Measurements from ENCODE around the gene PCDHB13.
A peak's percentile ranks its signal among the peaks of the same experiment; 100 is the strongest.

PCDHB13 gene

DNA sequence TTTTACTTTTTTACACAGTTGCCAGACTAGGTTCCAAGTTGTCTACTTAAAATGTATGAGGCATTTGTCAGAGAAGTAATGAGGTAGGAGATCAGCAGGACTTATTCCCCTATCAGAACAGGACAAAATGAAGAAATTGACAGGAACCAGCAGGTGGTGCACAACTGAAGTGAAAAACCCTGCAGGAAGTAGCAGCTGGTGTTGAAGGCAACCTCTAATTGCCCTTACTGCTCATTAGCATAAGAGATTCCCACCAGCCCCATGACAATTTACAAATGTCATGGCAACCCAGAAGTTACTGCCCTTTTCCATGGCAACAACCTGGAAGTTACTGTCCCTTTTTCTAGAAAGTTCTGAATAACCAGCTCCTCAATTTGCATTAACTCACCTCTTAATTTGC is 36.9 kb downstream of the PCDHB13 start:
- H4K8ac ChIP-seq (ENCODE audit: low read depth, low read length): no peak overlapping the region
- H2BK15ac ChIP-seq (ENCODE audit: low read length): no peak overlapping the region
- H3K79me1 ChIP-seq (ENCODE audit: low read depth, low read length): no peaks in the 10 kb centered on the region
- no peak overlapping the region for H2AK5ac ChIP-seq (ENCODE audit: low read depth, low read length)
- no peak for DNase-seq (ENCODE audit: low spot score)
- H3K4me3 ChIP-seq (ENCODE audit: low read length in 2 of 2): no peak overlapping the region
- no peak overlapping the region for H3K14ac ChIP-seq (ENCODE audit: low read length)
- H3K4me1 ChIP-seq (ENCODE audit: control insufficient read depth in 2 of 2, insufficient read depth in 1 of 2, low read depth in 1 of 2, low read length in 2 of 2): no peaks in the 10 kb centered on the region
- H3K9me3 ChIP-seq (replicated peaks in 1 of 2; ENCODE audit: control insufficient read depth in 2 of 2, insufficient read depth in 1 of 2, low read depth in 1 of 2, low read length in 2 of 2): peaks cover 14 to 62% of the 10 kb centered on the region in 2 donors
- H2BK120ac ChIP-seq (ENCODE audit: low read depth, low read length): no peak overlapping the region
- no peak overlapping the region for H3K18ac ChIP-seq (ENCODE audit: low read length)
- H3K27ac ChIP-seq (replicated peaks; ENCODE audit: low read length): no peak overlapping the region
- no peak overlapping the region for H3K4me2 ChIP-seq (ENCODE audit: insufficient read depth, low read length, poor library complexity, severe bottlenecking)
- no peak overlapping the region for H2BK5ac ChIP-seq (ENCODE audit: low read length)
- no peak overlapping the region for H3K23ac ChIP-seq (ENCODE audit: low read depth, low read length, poor library complexity)
- H4K91ac ChIP-seq (ENCODE audit: low read depth, low read length, poor library complexity): no peak overlapping the region
- no peaks in the 10 kb centered on the region for H3K27me3 ChIP-seq (ENCODE audit: control insufficient read depth in 3 of 3, insufficient read depth in 3 of 3, low read depth in 1 of 3, low read length in 3 of 3)
- peaks cover 5 to 11% of the 10 kb centered on the region in 2 donors for H3K36me3 ChIP-seq (replicated peaks in 1 of 2; ENCODE audit: control insufficient read depth in 2 of 2, insufficient read depth in 2 of 2, low read length in 2 of 2)
- no peak overlapping the region for H2BK12ac ChIP-seq (ENCODE audit: low read length)
- no peak overlapping the region for H3K4ac ChIP-seq (ENCODE audit: low read length)
- no peak overlapping the region for H2AFZ ChIP-seq (ENCODE audit: low read length)
- no peak overlapping the region for H3K9ac ChIP-seq (ENCODE audit: low read depth, low read length, poor library complexity)

DNA sequence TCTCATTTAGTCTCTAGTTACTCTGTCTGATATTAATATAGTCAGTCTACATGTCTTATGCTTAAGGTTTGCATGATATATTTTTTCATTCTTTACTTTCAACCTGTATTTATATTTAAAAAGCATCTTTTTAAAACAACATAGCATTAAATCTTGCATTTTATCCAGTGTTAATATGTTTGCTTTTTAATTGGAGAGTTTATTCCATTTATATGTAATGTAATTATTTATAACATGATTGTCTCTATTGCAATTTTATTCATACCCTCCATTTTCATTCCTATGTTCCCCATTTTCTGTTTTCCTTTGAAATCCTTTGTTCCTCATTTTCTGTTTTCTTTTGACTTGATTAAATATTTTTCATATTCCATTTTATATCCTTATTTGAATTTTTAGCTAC is 44.7 kb downstream of the PCDHB13 start:
- Histone ChIP-seq H2AK5ac (ENCODE audit: low read depth, low read length) (no peak overlapping the region), H3K9ac (ENCODE audit: low read depth, low read length, poor library complexity) (no peak overlapping the region), H3K4me3 (ENCODE audit: low read length in 2 of 2) (no peak overlapping the region), H2BK120ac (ENCODE audit: low read depth, low read length) (no peak overlapping the region), H2BK15ac (ENCODE audit: low read length) (no peak overlapping the region), H3K9me3 (replicated peaks in 1 of 2; ENCODE audit: control insufficient read depth in 2 of 2, insufficient read depth in 1 of 2, low read depth in 1 of 2, low read length in 2 of 2) (peaks cover 14 to 81% of the 10 kb centered on the region in 2 donors), H3K14ac (ENCODE audit: low read length) (no peak overlapping the region), H4K8ac (ENCODE audit: low read depth, low read length) (no peak overlapping the region), H3K79me1 (ENCODE audit: low read depth, low read length) (no peaks in the 10 kb centered on the region), H4K91ac (ENCODE audit: low read depth, low read length, poor library complexity) (no peak overlapping the region), H3K27ac (replicated peaks; ENCODE audit: low read length) (no peak overlapping the region), H2BK12ac (ENCODE audit: low read length) (no peak overlapping the region), H3K4me1 (ENCODE audit: control insufficient read depth in 2 of 2, insufficient read depth in 1 of 2, low read depth in 1 of 2, low read length in 2 of 2) (no peaks in the 10 kb centered on the region), H2BK5ac (ENCODE audit: low read length) (no peak overlapping the region), H3K36me3 (replicated peaks in 1 of 2; ENCODE audit: control insufficient read depth in 2 of 2, insufficient read depth in 2 of 2, low read length in 2 of 2) (no peaks in the 10 kb centered on the region), H3K27me3 (ENCODE audit: control insufficient read depth in 3 of 3, insufficient read depth in 3 of 3, low read depth in 1 of 3, low read length in 3 of 3) (no peaks in the 10 kb centered on the region), H2AFZ (ENCODE audit: low read length) (no peak overlapping the region), H3K18ac (ENCODE audit: low read length) (no peak overlapping the region), H3K4me2 (ENCODE audit: insufficient read depth, low read length, poor library complexity, severe bottlenecking) (no peak overlapping the region), H3K23ac (ENCODE audit: low read depth, low read length, poor library complexity) (no peak overlapping the region), H3K4ac (ENCODE audit: low read length) (no peak overlapping the region)
- DNase-seq (ENCODE audit: low spot score): no peak

DNA sequence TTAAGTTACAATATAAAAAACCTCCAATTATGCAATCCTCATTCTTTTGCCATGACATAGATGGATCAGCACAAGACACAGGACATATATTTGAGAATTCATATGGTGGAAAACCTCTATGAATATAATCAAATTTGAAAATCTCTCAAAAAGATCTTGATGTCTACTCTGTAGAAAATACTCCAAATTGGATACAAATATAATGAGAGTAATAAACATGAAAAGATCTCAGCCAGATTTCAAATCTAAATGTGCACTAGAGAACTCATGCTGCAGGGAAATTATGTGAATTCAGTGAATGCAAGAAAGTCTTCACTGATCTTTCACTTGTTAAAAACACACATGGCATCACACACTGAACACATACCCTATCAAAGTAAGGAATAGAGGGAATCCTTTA is 45.2 kb downstream of the PCDHB13 start:
- Histone ChIP-seq H3K27ac (replicated peaks; ENCODE audit: low read length) (no peak overlapping the region), H2BK12ac (ENCODE audit: low read length) (no peak overlapping the region), H3K4me3 (ENCODE audit: low read length in 2 of 2) (no peak overlapping the region), H3K9ac (ENCODE audit: low read depth, low read length, poor library complexity) (no peak overlapping the region), H3K79me1 (ENCODE audit: low read depth, low read length) (peaks cover under 1% of the 10 kb centered on the region), H3K4ac (ENCODE audit: low read length) (no peak overlapping the region), H4K91ac (ENCODE audit: low read depth, low read length, poor library complexity) (no peak overlapping the region), H2AFZ (ENCODE audit: low read length) (no peak overlapping the region), H3K4me2 (ENCODE audit: insufficient read depth, low read length, poor library complexity, severe bottlenecking) (no peak overlapping the region), H2BK120ac (ENCODE audit: low read depth, low read length) (no peak overlapping the region), H2AK5ac (ENCODE audit: low read depth, low read length) (no peak overlapping the region), H2BK15ac (ENCODE audit: low read length) (no peak overlapping the region), H3K27me3 (ENCODE audit: control insufficient read depth in 3 of 3, insufficient read depth in 3 of 3, low read depth in 1 of 3, low read length in 3 of 3) (no peaks in the 10 kb centered on the region), H3K9me3 (replicated peaks in 1 of 2; ENCODE audit: control insufficient read depth in 2 of 2, insufficient read depth in 1 of 2, low read depth in 1 of 2, low read length in 2 of 2) (peaks cover 15 to 80% of the 10 kb centered on the region in 2 donors), H4K8ac (ENCODE audit: low read depth, low read length) (no peak overlapping the region), H3K18ac (ENCODE audit: low read length) (no peak overlapping the region), H2BK5ac (ENCODE audit: low read length) (no peak overlapping the region), H3K14ac (ENCODE audit: low read length) (no peak overlapping the region), H3K4me1 (ENCODE audit: control insufficient read depth in 2 of 2, insufficient read depth in 1 of 2, low read depth in 1 of 2, low read length in 2 of 2) (no peaks in the 10 kb centered on the region), H3K23ac (ENCODE audit: low read depth, low read length, poor library complexity) (no peak overlapping the region), H3K36me3 (replicated peaks in 1 of 2; ENCODE audit: control insufficient read depth in 2 of 2, insufficient read depth in 2 of 2, low read length in 2 of 2) (no peaks in the 10 kb centered on the region)
- DNase-seq (ENCODE audit: low spot score): no peak

DNA sequence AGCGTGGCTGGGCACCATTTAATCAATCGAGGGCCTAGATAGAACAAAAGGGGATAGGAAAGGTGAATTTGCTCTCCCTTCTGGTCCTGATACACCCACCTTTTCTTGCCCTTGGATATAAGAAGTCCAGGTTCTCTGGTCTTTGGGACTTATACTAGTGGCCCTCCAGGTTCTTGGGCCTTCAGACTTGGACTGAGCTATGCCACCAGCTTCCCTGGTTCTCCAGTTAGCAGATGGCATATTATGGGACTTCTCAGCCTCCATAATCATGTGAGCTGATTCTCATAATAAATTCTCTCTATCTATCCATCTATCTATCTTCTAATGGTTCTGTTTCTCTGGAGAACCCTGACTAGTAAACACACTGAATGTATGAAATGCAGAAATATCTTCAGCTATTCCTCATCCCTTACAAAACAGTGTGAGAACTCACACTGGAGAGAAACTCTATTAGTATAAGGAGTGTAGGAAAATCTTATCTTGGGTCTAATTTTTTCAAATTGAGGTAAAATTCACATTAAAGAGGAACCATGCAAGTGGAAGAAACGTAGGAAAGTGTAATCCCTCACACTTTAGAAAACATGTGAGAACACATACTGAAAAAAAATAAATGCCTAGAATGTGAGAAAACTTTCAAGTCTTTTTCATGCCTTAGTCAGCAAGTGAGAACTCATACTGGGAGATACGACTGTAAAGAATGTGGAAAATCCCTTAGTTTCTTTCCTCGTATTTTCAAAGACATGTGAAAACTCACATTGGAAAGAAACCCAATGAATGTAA is 46.9 kb downstream of the PCDHB13 start:
- H3K9me3 ChIP-seq (replicated peaks in 1 of 2; ENCODE audit: control insufficient read depth in 2 of 2, insufficient read depth in 1 of 2, low read depth in 1 of 2, low read length in 2 of 2): peaks cover 20 to 70% of the 10 kb centered on the region in 2 donors
- no peak overlapping the region for H3K18ac ChIP-seq (ENCODE audit: low read length)
- H2BK5ac ChIP-seq (ENCODE audit: low read length): no peak overlapping the region
- peak; percentile 2 for DNase-seq (ENCODE audit: low spot score)
- no peak overlapping the region for H3K14ac ChIP-seq (ENCODE audit: low read length)
- H3K27ac ChIP-seq (replicated peaks; ENCODE audit: low read length): no peak overlapping the region
- H2BK120ac ChIP-seq (ENCODE audit: low read depth, low read length): no peak overlapping the region
- H3K36me3 ChIP-seq (replicated peaks in 1 of 2; ENCODE audit: control insufficient read depth in 2 of 2, insufficient read depth in 2 of 2, low read length in 2 of 2): no peaks in the 10 kb centered on the region
- no peak overlapping the region for H3K4me3 ChIP-seq (ENCODE audit: low read length in 2 of 2)
- no peak overlapping the region for H4K91ac ChIP-seq (ENCODE audit: low read depth, low read length, poor library complexity)
- no peak overlapping the region for H3K4me2 ChIP-seq (ENCODE audit: insufficient read depth, low read length, poor library complexity, severe bottlenecking)
- H3K27me3 ChIP-seq (ENCODE audit: control insufficient read depth in 3 of 3, insufficient read depth in 3 of 3, low read depth in 1 of 3, low read length in 3 of 3): no peaks in the 10 kb centered on the region
- no peak overlapping the region for H2AK5ac ChIP-seq (ENCODE audit: low read depth, low read length)
- H3K9ac ChIP-seq (ENCODE audit: low read depth, low read length, poor library complexity): no peak overlapping the region
- no CpG with 5 or more reads among the region's 5 CpGs for WGBS, 2 donors (ENCODE audit: extremely low coverage in 2 of 2, insufficient read length in 2 of 2, insufficient replicate concordance in 1 of 2)
- no peaks in the 10 kb centered on the region for H3K4me1 ChIP-seq (ENCODE audit: control insufficient read depth in 2 of 2, insufficient read depth in 1 of 2, low read depth in 1 of 2, low read length in 2 of 2)
- H3K4ac ChIP-seq (ENCODE audit: low read length): no peak overlapping the region
- H3K79me1 ChIP-seq (ENCODE audit: low read depth, low read length): peaks cover 2% of the 10 kb centered on the region
- H3K23ac ChIP-seq (ENCODE audit: low read depth, low read length, poor library complexity): no peak overlapping the region
- no peak overlapping the region for H2BK12ac ChIP-seq (ENCODE audit: low read length)
- no peak overlapping the region for H2BK15ac ChIP-seq (ENCODE audit: low read length)
- H2AFZ ChIP-seq (ENCODE audit: low read length): no peak overlapping the region
- H4K8ac ChIP-seq (ENCODE audit: low read depth, low read length): no peak overlapping the region
